Upper lobe of right lung (tissue), 1 donor: Measurements from ENCODE around the gene PLD4. TPM values are rescaled to one million over a fixed set of nuclear protein-coding genes. Genes with fewer than 3 reads are reported as not detected.
"Not testable (repeated sequence)": the region's sequence is repeated elsewhere in the genome, so short reads cannot be mapped to it uniquely, and the experiment has no call there.

ENCODE experiments used
- ATAC-seq: fragments of 200-7000 bp; cut with Tn5 transposase; one replicate; pipeline ENCODE4 v1.9.1; 2020; ENCODE audit warnings: mild to moderate bottlenecking, moderate library complexity
- DNase-seq: peaks from one replicate; pipeline ENCODE4 v3.0.0-alpha.2; 2020
- H3K27ac ChIP-seq: fragments of 200-600 bp; one replicate; pipeline ENCODE4 v1.8.0; 2022
- H3K27me3 ChIP-seq: fragments of 200-600 bp; one replicate; pipeline ENCODE4 v1.8.0; 2022; ENCODE audit warnings: mild to moderate bottlenecking
- H3K36me3 ChIP-seq: fragments of 200-600 bp; one replicate; pipeline ENCODE4 v1.8.0; 2022
- H3K4me1 ChIP-seq: fragments of 200-600 bp; one replicate; pipeline ENCODE4 v1.8.0; 2022
- H3K4me3 ChIP-seq: fragments of 200-600 bp; one replicate; pipeline ENCODE4 v1.8.0; 2022; ENCODE audit warnings: mild to moderate bottlenecking
- H3K9me3 ChIP-seq: fragments of 200-600 bp; one replicate; pipeline ENCODE4 v1.8.0; 2022
- intact Hi-C: fragments of 100-400 bp; cut with DNase I; formaldehyde crosslinking; loops from one replicate; pipeline ENCODE4 v1.11.0; 2022
- total RNA-seq: library from RNA; stranded (reverse); fragmentation: NEBNext Ultra II Directional; extraction: Animal tissue kit (Norgen Biotek cat#: 25700); gene quantifications from one replicate; pipeline ENCODE4 v1.2.1, GENCODE V29; 2021
- TF ChIP-seq, protein P1 (sequence below): fragments of 200-600 bp; IDR thresholded peaks from one replicate; pipeline ENCODE4 v1.8.0; 2022; ENCODE audit warnings: antibody characterized with exemption
- donor health status: DM: no; HTN: yes; CAD: no; lungs with severe emphysema.

Gene PLD4
- total RNA-seq, 1 donor from 2014 or later: 3.1 TPM

DNA sequence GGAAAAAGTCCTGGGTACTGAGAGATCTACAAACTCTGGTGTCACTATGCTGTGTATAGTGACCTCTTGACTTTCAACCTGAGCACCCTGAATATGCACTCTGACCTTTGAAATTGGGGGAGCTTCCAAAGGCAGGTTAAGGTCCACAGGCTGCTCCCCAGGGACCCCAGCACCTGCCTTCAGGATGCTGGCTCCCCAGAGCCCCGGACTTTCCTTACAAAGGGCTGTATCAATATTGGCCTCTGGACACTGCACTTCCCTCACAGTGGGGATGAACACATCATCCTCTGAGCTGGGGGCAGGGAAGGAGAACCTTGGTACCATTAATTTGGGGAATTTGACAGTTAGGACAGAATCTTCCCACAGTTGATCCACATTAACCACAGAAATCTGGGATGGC is 14.3 kb downstream of the PLD4 start:
- DNase-seq (no peak), ATAC-seq (no peak)
- H3K4me3 ChIP-seq: no peak overlapping the region
- no peaks in the 10 kb centered on the region for H3K36me3 ChIP-seq
- intact Hi-C loops: no loop called here
- no peak overlapping the region for H3K27ac ChIP-seq
- no peaks in the 10 kb centered on the region for H3K4me1 ChIP-seq
- TF ChIP-seq, protein P1, sequence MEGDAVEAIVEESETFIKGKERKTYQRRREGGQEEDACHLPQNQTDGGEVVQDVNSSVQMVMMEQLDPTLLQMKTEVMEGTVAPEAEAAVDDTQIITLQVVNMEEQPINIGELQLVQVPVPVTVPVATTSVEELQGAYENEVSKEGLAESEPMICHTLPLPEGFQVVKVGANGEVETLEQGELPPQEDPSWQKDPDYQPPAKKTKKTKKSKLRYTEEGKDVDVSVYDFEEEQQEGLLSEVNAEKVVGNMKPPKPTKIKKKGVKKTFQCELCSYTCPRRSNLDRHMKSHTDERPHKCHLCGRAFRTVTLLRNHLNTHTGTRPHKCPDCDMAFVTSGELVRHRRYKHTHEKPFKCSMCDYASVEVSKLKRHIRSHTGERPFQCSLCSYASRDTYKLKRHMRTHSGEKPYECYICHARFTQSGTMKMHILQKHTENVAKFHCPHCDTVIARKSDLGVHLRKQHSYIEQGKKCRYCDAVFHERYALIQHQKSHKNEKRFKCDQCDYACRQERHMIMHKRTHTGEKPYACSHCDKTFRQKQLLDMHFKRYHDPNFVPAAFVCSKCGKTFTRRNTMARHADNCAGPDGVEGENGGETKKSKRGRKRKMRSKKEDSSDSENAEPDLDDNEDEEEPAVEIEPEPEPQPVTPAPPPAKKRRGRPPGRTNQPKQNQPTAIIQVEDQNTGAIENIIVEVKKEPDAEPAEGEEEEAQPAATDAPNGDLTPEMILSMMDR: no peak
- no peaks in the 10 kb centered on the region for H3K9me3 ChIP-seq
- no peaks in the 10 kb centered on the region for H3K27me3 ChIP-seq

DNA sequence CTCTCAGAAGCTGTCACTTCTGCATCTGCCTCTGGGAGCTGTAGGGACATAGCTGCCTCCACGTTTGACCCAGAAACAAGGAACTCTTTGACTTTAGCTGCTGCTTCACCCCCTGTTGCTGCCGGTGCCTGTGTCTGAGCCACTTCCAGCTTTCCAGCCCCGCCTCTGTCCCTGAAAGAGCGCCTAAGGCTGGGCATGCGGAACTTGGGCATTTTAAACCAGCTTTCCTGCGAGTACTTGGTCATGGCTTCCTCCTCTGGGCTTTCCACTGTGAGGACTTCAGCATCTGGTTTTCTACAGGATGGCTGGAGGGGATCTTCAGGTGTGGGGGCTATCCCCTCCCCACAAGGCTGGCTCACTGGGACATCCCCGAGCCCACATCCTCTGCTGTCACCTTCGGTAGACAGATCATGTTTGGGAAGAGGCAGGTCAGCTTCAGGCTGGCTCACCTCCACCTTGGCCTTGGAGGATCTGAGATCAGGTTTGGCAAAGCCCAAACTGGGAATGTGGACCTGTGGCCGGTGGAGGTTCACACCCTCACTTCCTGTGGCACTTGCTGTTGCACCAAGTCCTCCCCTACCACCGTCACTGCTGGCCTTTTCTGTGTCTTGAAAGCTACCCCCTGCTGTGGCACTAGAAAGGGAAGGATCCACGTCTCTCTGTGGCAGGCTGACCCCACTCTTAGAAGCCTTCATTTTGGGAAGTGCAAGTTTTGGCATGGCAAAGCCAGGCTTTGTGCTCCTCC is 15.2 kb downstream of the PLD4 start:
- no peak overlapping the region for H3K4me3 ChIP-seq
- TF ChIP-seq, protein P1: no peak
- no peaks in the 10 kb centered on the region for H3K9me3 ChIP-seq
- no peaks in the 10 kb centered on the region for H3K4me1 ChIP-seq
- H3K36me3 ChIP-seq: no peaks in the 10 kb centered on the region
- peak; percentile 59 for DNase-seq
- peak; percentile 37 for ATAC-seq
- intact Hi-C loops: no loop called here
- H3K27ac ChIP-seq: no peak overlapping the region
- H3K27me3 ChIP-seq: no peaks in the 10 kb centered on the region

DNA sequence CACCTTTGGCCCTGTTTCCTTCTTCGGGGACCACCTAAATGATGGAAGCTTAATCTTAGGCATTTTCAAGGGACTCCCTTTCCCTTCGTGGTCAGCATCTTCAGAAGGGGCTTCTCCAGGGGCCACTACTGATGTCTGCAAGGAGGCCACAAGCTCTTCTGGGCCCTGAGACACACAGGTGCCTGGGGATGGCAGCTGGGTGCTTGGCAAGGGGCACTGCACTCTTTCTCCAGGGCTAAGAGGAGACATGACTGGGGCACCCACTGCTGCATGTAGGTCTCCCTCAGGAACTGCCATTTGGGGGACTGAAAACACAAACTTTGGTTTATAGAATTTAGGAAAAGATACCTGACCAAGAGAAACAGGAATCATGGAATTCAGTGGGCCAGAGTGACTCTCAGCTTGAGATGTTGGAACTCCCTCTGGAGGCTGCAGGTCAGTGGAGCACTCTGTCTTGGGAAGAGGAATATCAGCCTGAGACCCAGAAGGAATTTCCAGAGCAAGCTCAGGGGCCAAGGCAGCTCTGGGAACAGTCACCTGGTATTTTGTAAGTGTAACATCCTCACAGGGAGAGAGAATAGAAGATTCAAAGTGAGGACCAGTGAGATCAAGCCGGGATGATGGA is 16.0 kb downstream of the PLD4 start:
- H3K36me3 ChIP-seq: no peaks in the 10 kb centered on the region
- no peaks in the 10 kb centered on the region for H3K4me1 ChIP-seq
- H3K4me3 ChIP-seq: no peak overlapping the region
- ATAC-seq (no peak), DNase-seq (peak; percentile 11)
- H3K27ac ChIP-seq: no peak overlapping the region
- TF ChIP-seq, protein P1: no peak
- H3K27me3 ChIP-seq: no peaks in the 10 kb centered on the region
- H3K9me3 ChIP-seq: no peaks in the 10 kb centered on the region
- intact Hi-C loops: no loop called here

DNA sequence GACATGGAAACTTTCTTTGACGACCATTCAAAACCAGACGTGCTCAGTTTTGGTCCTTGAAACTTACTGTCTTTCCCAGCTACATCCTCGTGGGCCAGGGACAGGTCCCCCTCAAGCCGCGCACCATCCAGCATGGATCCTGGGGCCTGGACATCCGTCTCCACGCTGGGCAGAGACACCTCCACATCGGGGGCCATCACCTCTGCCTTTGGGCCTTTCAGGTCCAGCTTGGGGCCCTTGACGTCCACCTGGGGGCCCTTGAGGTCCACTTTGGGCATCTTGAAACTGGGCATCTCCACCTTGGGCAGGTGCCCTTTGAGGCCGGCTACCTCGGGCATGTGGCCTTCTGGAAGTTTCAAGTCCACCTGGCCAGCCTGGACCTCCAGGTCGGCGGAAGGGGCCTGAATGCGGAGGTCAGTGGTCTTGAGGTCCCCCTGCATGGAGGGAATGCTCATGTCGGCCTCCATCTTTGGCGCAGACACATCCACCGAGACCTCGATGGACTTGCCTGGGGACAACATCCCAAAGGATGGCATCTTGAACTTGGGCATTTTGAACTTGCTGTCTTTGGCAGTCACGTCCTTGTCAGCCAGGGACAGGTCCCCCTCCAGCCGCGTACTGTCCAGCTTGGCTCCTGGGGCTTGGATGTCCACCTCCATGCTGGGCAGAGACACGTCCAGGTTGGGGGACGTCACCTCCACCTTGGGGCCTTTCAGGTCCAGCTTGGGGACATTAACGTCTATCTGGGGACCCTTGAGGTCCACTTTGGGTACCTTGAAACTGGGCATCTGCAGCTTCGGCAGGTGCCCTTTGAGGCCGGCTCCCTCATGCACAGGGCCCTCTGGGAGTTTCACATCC is 17.1 kb downstream of the PLD4 start:
- Histone ChIP-seq H3K4me3 (no peak overlapping the region), H3K36me3 (no peaks in the 10 kb centered on the region), H3K27me3 (no peaks in the 10 kb centered on the region), H3K27ac (no peak overlapping the region), H3K4me1 (no peaks in the 10 kb centered on the region), H3K9me3 (no peaks in the 10 kb centered on the region)
- ATAC-seq (no peak), DNase-seq (peak; percentile 33)
- intact Hi-C loops: no loop called here
- TF ChIP-seq, protein P1: no peak

DNA sequence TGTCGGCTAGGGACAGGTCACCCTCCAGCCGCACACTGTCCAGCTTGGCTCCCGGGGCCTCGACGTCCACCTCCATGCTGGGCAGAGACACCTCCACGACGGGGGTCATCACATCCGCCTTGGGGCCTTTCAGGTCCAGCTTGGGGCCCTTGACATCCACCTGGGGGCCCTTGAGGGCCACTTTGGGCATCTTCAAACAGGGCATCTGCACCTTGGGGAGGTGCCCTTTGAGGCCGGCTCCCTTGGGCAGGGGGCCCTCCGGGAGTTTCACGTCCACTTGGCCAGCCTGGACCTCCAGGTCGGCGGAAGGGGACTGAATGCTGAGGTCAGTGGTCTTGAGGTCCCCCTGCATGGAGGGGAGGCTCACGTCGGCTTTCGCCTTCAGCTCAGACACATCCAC is 17.9 kb downstream of the PLD4 start:
- Histone ChIP-seq H3K27ac (no peak overlapping the region), H3K36me3 (no peaks in the 10 kb centered on the region), H3K9me3 (no peaks in the 10 kb centered on the region), H3K27me3 (no peaks in the 10 kb centered on the region), H3K4me3 (no peak overlapping the region), H3K4me1 (no peaks in the 10 kb centered on the region)
- no peak for DNase-seq
- intact Hi-C loops: no loop called here
- TF ChIP-seq, protein P1: no peak
- no peak for ATAC-seq

DNA sequence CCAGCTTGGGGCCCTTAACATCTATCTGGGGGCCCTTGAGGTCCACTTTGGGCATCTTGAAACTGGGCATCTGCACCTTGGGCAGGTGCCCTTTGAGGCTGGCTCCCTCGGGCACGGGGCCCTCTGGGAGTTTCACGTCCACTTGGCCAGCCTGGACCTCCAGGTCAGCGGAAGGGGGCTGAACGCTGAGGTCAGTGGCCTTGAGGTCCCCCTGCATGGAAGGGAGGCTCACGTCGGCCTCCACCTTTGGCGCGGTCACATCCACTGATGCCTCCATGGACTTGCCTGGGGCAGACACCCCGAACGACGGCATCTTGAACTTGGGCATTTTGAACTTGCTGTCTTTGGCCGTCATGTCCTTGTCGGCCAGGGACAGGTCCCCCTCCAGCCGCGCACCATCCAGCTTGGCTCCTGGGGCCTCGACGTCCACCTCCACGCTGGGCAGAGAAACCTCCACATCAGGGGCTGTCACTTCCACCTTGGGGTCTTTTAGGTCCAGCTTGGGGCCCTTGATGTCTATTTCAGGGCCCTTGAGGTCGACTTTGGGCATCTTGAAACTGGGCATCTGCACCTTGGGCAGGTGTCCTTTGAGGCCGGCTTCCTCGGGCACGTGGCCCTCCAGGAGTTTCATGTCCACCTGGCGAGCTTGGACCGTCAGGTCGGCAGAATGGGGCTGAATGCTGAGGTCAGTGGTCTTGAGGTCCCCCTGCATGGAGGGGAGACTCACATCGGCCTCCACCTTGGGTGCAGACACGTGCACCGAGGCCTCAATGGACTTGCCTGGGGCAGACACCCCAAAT is 18.7 kb downstream of the PLD4 start:
- ATAC-seq, H3K4me1 ChIP-seq, H3K9me3 ChIP-seq, H3K4me3 ChIP-seq, DNase-seq, H3K36me3 ChIP-seq, H3K27ac ChIP-seq, H3K27me3 ChIP-seq, intact Hi-C loops: not testable (repeated sequence)

DNA sequence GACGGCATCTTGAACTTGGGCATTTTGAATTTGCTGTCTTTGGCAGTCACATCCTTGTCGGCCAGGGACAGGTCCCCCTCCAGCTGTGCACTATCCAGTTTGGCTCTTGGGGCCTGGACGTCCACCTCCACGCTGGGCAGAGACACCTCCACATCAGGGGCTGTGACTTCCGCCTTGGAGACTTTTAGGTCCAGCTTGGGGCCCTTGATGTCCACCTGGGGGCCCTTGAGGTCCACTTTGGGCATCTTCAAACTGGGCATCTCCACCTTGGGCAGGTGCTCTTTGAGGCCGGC is 19.3 kb downstream of the PLD4 start:
- H3K36me3 ChIP-seq, intact Hi-C loops, H3K27me3 ChIP-seq, DNase-seq, H3K27ac ChIP-seq, H3K4me1 ChIP-seq, H3K4me3 ChIP-seq, ATAC-seq, H3K9me3 ChIP-seq: not testable (repeated sequence)
